ENCODE results near the gene TUBA4A.
"Not testable (repeated sequence)": the region's sequence is repeated elsewhere in the genome, so short reads cannot be mapped to it uniquely, and the experiment has no call there.

The TUBA4A gene

DNA sequence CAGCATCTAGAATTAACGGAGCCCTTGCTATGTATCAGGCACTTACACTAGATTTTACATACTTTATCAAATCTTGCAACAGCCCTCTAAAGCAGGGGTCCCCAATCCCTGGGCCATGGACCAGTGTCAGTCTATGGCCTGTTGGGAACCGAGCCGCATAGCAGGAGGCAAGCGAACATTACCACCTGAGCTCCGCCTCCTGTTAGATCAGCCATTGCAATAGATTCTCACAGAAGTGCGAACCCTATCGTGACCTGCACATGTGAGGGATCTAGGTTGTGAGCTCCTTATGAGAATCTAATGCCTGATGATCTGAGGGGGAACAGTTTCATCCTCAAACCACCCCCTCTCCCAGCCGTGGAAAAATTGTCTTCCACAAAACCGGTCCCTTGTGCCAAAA lies 38.9 kb upstream of the TUBA4A start:
- no peaks in the 10 kb centered on the region for H3K36me3 ChIP-seq (ENCODE audit: insufficient read depth, low read length)
- H3K27ac ChIP-seq (ENCODE audit: low read depth, low read length) = no peak overlapping the region
- H3K9ac ChIP-seq (ENCODE audit: low read length) = no peak overlapping the region
- no peaks in the 10 kb centered on the region for H3K9me3 ChIP-seq (ENCODE audit: low read length)
- H3K4me1 ChIP-seq (ENCODE audit: insufficient read depth, low read length) = peaks cover 22% of the 10 kb centered on the region
- no peak overlapping the region for H3K4me3 ChIP-seq (ENCODE audit: low read depth in 1 of 2, low read length in 2 of 2)
- H3K27me3 ChIP-seq (ENCODE audit: control insufficient read depth in 1 of 2, insufficient read depth in 2 of 2, low read length in 2 of 2) = no peaks in the 10 kb centered on the region

- H3K4me1 ChIP-seq (ENCODE audit: insufficient read depth, low read length) = peaks cover 22% of the 10 kb centered on the region
- no peaks in the 10 kb centered on the region for H3K36me3 ChIP-seq (ENCODE audit: insufficient read depth, low read length)
- H3K27ac ChIP-seq (ENCODE audit: low read depth, low read length) = no peak overlapping the region
- no peaks in the 10 kb centered on the region for H3K9me3 ChIP-seq (ENCODE audit: low read length)
- H3K9ac ChIP-seq (ENCODE audit: low read length) = no peak overlapping the region
- no peak overlapping the region for H3K4me3 ChIP-seq (ENCODE audit: low read depth in 1 of 2, low read length in 2 of 2)
- H3K27me3 ChIP-seq (ENCODE audit: control insufficient read depth in 1 of 2, insufficient read depth in 2 of 2, low read length in 2 of 2) = no peaks in the 10 kb centered on the region
Measured at GRCh38 chr2:219291910-219292490, 38.3 kb upstream of the TUBA4A start.

GRCh38 chr2:219291394-219291793 lies 37.7 kb upstream of the TUBA4A start:
- Histone ChIP-seq H3K4me3 (ENCODE audit: low read depth in 1 of 2, low read length in 2 of 2) (no peak overlapping the region), H3K27me3 (ENCODE audit: control insufficient read depth in 1 of 2, insufficient read depth in 2 of 2, low read length in 2 of 2) (no peaks in the 10 kb centered on the region), H3K9ac (ENCODE audit: low read length) (no peak overlapping the region), H3K9me3 (ENCODE audit: low read length) (no peaks in the 10 kb centered on the region), H3K36me3 (ENCODE audit: insufficient read depth, low read length) (no peaks in the 10 kb centered on the region), H3K4me1 (ENCODE audit: insufficient read depth, low read length) (peaks cover 22% of the 10 kb centered on the region), H3K27ac (ENCODE audit: low read depth, low read length) (no peak overlapping the region)

DNA sequence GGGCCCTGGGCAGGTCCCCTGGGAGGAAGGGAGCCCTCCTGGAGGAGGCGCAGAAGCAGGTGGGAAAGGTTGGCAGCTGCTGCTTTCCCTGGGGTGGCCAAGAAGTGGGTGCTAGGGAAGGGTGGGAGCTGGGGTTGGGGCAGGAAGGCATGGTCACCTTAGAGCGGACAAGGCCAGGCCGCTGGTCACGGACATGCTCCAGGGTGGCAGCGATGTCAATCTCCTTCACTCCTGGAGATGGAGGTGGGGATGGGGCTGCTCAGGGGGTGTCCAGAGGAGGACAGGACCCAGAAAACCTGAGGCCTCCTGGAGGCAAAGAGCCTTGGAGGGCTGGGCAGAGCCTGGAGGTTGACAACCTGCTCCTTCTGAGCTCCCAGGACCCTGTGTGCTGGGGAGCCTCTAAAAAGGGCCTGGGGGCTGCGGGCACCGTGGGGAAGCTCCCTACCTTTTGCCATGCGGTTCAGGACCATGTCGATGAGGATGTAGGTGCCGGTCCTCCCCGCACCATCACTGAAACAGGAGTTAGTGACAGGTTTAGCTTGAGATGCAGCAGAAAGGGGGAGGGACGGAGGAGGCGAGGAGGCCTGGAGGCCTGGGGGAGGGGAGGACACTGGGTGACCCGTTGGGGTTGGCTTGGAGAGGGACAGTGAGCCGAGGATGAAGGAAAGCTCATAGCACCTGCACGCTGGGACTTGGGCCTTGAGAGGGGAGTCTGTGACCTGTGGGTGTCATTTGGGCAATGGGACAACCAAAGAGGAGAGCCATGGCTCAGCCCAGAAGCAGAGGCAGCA lies 36.9 kb upstream of the TUBA4A start:
- Histone ChIP-seq H3K4me3 (ENCODE audit: low read depth in 1 of 2, low read length in 2 of 2) (no peak overlapping the region), H3K4me1 (ENCODE audit: insufficient read depth, low read length) (peaks cover 22% of the 10 kb centered on the region), H3K27ac (ENCODE audit: low read depth, low read length) (no peak overlapping the region), H3K9me3 (ENCODE audit: low read length) (no peaks in the 10 kb centered on the region), H3K27me3 (ENCODE audit: control insufficient read depth in 1 of 2, insufficient read depth in 2 of 2, low read length in 2 of 2) (no peaks in the 10 kb centered on the region), H3K36me3 (ENCODE audit: insufficient read depth, low read length) (peaks cover under 1% of the 10 kb centered on the region), H3K9ac (ENCODE audit: low read length) (no peak overlapping the region)

DNA sequence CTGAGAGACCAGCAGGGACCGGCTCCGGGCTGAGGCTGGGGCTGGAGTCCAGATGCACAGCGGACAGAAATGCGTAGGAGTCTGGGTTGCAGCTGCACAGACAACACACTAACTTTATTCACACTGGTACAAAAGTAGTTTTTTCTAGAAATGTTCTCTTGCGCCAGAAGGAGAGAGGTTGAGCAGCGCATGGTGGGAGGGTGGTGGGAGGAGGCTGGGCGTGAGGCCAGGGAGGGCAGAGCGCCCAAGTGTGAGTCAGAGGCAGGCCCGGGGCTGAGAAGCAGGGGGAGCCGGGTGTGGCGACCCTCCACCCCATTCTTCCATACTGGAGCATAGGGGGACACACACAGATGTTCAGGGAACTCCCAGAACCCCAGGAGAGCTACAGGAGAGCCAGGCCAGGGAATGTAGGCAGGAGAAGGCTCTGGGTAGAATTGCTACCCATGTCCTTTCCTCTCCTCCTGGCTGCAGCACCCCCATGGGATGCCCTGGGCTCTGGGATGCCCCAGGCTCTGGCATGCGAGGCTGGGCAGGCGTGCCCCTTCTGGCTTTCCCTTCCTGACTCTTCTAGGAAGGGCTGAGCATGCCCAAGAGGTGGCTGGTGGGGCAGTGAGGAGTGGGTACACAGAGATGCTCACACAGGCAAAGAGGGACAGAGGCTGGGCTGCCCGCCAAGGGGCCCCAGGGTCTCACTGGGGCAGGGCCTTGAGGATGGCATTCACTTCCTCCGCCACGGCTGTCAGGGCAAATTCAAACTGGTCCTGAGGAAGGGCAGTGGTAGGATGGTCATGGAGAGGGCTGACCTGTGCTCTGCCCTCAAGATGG lies 36.0 kb upstream of the TUBA4A start:
- Histone ChIP-seq H3K36me3 (ENCODE audit: insufficient read depth, low read length) (peaks cover 9% of the 10 kb centered on the region), H3K4me1 (ENCODE audit: insufficient read depth, low read length) (peaks cover 17% of the 10 kb centered on the region), H3K9ac (ENCODE audit: low read length) (no peak overlapping the region), H3K9me3 (ENCODE audit: low read length) (no peaks in the 10 kb centered on the region), H3K27me3 (ENCODE audit: control insufficient read depth in 1 of 2, insufficient read depth in 2 of 2, low read length in 2 of 2) (no peaks in the 10 kb centered on the region), H3K27ac (ENCODE audit: low read depth, low read length) (peak overlapping the region; percentile 68), H3K4me3 (ENCODE audit: low read depth in 1 of 2, low read length in 2 of 2) (no peak overlapping the region)

DNA sequence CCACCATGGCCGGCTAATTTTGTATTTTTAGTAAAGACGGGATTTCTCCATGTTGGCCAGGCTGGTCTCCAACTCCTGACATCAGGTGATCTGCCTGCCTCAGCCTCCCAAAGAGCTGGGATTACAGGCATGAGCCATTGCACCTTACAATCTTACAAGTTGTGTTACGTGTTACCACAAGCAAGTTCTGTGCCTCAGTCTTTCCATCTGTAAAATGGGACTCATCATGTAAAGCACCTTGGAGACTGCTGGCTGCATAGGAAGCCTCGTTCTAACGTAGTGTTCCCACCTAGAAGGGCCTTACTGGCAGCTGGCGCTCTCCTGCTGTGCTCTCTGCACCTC lies 35.4 kb upstream of the TUBA4A start:
- Histone ChIP-seq H3K9ac (ENCODE audit: low read length) (no peak overlapping the region), H3K4me3 (ENCODE audit: low read depth in 1 of 2, low read length in 2 of 2) (no peak overlapping the region), H3K36me3 (ENCODE audit: insufficient read depth, low read length) (peaks cover 15% of the 10 kb centered on the region), H3K4me1 (ENCODE audit: insufficient read depth, low read length) (peaks cover 15% of the 10 kb centered on the region), H3K9me3 (ENCODE audit: low read length) (no peaks in the 10 kb centered on the region), H3K27ac (ENCODE audit: low read depth, low read length) (peak overlapping the region; percentile 68), H3K27me3 (ENCODE audit: control insufficient read depth in 1 of 2, insufficient read depth in 2 of 2, low read length in 2 of 2) (no peaks in the 10 kb centered on the region)

DNA sequence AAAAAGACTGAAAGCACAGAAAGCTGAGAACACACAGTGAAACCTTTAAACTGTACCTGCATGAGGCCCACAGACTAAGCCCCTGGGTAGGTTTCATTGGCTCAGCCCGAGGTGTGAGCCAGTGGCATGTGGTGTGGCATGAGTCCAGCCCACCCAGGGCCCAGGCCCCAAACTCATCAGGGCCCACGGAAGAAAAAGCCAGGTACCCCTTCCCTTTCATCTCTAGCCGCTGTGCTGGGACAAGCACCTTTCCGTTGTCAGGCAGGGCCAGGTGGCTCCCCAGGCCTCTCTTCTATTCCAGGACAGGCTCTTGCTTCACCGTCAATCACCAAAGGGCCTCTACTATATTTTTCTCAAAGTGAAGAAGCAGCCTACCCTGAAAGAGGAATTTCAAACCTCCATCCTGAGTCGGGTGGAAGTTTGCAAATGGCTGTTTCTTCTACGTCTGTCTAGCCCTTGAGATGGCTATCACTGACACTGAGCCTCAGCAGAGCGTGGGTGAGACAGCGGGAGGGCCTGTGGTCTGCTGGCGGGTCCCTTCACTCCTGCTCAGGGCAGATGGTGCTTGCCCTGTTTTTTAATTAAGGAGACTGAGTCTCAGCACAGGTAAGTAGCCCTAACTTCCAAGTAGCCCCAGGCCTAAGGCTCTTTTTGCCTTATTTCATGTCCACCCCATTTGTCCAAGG lies 34.0 kb upstream of the TUBA4A start:
- Histone ChIP-seq H3K27me3 (ENCODE audit: control insufficient read depth in 1 of 2, insufficient read depth in 2 of 2, low read length in 2 of 2) (no peaks in the 10 kb centered on the region), H3K36me3 (ENCODE audit: insufficient read depth, low read length) (peaks cover 29% of the 10 kb centered on the region), H3K9me3 (ENCODE audit: low read length) (no peaks in the 10 kb centered on the region), H3K27ac (ENCODE audit: low read depth, low read length) (no peak overlapping the region), H3K4me3 (ENCODE audit: low read depth in 1 of 2, low read length in 2 of 2) (no peak overlapping the region), H3K4me1 (ENCODE audit: insufficient read depth, low read length) (peaks cover 12% of the 10 kb centered on the region), H3K9ac (ENCODE audit: low read length) (no peak overlapping the region)

- not testable (repeated sequence) for H3K9me3 ChIP-seq (ENCODE audit: low read length); H3K9ac ChIP-seq (ENCODE audit: low read length); H3K4me3 ChIP-seq (ENCODE audit: low read depth in 1 of 2, low read length in 2 of 2); H3K27me3 ChIP-seq (ENCODE audit: control insufficient read depth in 1 of 2, insufficient read depth in 2 of 2, low read length in 2 of 2); H3K27ac ChIP-seq (ENCODE audit: low read depth, low read length)
- Histone ChIP-seq H3K36me3 (ENCODE audit: insufficient read depth, low read length) (peaks cover 36% of the 10 kb centered on the region), H3K4me1 (ENCODE audit: insufficient read depth, low read length) (peaks cover 12% of the 10 kb centered on the region)
Measured at GRCh38 chr2:219287116-219287440, 33.4 kb upstream of the TUBA4A start.

- H3K9ac ChIP-seq (ENCODE audit: low read length) = no peak overlapping the region
Measured at GRCh38 chr2:219286436-219287115, 32.9 kb upstream of the TUBA4A start.

DNA sequence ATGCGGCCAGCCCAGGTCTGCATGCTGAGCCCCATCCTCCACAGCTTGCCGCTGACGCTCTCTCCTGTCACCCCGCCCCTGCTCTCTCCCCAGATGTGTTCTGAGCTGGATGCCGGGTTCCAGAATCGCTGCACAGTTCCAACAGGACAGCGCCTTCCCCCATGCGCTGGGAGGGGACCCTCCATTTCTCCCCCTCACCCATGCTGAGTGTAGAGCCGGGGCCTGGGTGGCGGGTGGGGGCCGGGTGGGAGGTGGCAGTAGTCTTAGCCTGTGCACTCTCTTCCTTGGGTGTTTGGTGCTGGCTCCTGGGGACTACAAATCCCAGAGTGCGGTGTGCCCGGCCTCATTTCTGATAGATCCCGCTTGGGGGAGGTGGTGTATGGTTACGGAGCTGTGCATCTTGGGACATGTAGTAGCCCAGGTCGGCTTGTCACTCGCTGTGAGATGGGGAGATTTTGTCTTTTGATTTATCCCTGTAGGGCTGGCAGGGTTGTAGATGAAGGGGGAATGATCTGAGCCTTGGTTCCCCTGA lies 32.2 kb upstream of the TUBA4A start:
- Histone ChIP-seq H3K9ac (ENCODE audit: low read length) (no peak overlapping the region), H3K27ac (ENCODE audit: low read depth, low read length) (no peak overlapping the region)

More at GRCh38 chr2:219286436-219287115, 32.9 kb upstream of the TUBA4A start:
- Histone ChIP-seq H3K9me3 (ENCODE audit: low read length) (no peaks in the 10 kb centered on the region), H3K27ac (ENCODE audit: low read depth, low read length) (no peak overlapping the region), H3K27me3 (ENCODE audit: control insufficient read depth in 1 of 2, insufficient read depth in 2 of 2, low read length in 2 of 2) (no peaks in the 10 kb centered on the region), H3K4me3 (ENCODE audit: low read depth in 1 of 2, low read length in 2 of 2) (no peak overlapping the region), H3K4me1 (ENCODE audit: insufficient read depth, low read length) (peaks cover 12% of the 10 kb centered on the region), H3K36me3 (ENCODE audit: insufficient read depth, low read length) (peaks cover 41% of the 10 kb centered on the region)

DNA sequence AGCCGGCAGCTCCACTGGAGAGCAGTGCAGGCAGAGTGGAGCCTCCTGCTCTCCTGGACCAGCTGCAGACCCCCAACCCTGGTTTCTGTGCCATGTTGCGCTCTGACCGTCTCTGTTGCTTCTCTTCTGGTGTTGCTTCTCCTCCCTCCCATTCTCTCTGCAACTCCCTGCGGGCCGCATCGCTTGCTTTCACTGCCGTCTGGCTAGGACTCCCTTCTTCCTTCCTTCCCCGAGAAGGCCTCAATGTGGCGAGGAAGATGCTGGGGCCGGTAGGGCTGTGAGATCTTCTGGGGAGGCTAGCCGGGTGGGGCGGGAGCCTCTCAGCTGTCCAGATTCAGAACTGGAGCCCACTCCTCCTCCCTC lies 31.6 kb upstream of the TUBA4A start:
- no peak overlapping the region for H3K4me3 ChIP-seq (ENCODE audit: low read depth in 1 of 2, low read length in 2 of 2)
- H3K36me3 ChIP-seq (ENCODE audit: insufficient read depth, low read length) = peaks cover 53% of the 10 kb centered on the region
- H3K27me3 ChIP-seq (ENCODE audit: control insufficient read depth in 1 of 2, insufficient read depth in 2 of 2, low read length in 2 of 2) = no peaks in the 10 kb centered on the region
- no peaks in the 10 kb centered on the region for H3K9me3 ChIP-seq (ENCODE audit: low read length)
- no peak overlapping the region for H3K9ac ChIP-seq (ENCODE audit: low read length)
- H3K27ac ChIP-seq (ENCODE audit: low read depth, low read length) = no peak overlapping the region
- peaks cover 20% of the 10 kb centered on the region for H3K4me1 ChIP-seq (ENCODE audit: insufficient read depth, low read length)

More for the DNA sequence above, 32.2 kb upstream of the TUBA4A start:
- H3K4me1 ChIP-seq (ENCODE audit: insufficient read depth, low read length) = peaks cover 14% of the 10 kb centered on the region
- peaks cover 47% of the 10 kb centered on the region for H3K36me3 ChIP-seq (ENCODE audit: insufficient read depth, low read length)
- H3K27me3 ChIP-seq (ENCODE audit: control insufficient read depth in 1 of 2, insufficient read depth in 2 of 2, low read length in 2 of 2) = no peaks in the 10 kb centered on the region
- H3K4me3 ChIP-seq (ENCODE audit: low read depth in 1 of 2, low read length in 2 of 2) = no peak overlapping the region
- H3K9me3 ChIP-seq (ENCODE audit: low read length) = no peaks in the 10 kb centered on the region

Measured in muscle layer of colon (tissue), 2 donors.